ENCODE measurements around the gene DZIP1. TPM values are rescaled to one million over a fixed set of nuclear protein-coding genes. Genes with fewer than 3 reads are reported as not detected.

Gene DZIP1
- polyA plus RNA-seq, 1 experiment = 11.4 TPM

DNA sequence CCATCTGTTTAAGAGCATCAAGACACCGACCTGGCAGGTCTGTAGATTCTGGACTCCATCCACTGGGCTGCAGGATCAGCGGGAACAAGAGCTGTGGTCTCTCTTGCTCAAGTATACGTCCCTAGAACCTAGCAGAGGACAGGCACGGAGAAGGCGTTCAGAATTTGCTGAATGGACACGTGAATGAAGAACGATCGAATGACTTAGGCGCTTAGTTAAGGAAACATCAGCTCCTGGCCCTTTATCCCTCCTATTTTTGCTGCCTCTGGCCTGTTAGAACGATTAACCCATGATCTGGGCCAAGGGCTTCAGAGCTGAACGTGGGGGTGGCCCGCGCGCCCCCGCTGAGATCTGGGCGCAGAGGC, 953 bp downstream of the DZIP1 start:
- TF ChIP-seq, protein P1, sequence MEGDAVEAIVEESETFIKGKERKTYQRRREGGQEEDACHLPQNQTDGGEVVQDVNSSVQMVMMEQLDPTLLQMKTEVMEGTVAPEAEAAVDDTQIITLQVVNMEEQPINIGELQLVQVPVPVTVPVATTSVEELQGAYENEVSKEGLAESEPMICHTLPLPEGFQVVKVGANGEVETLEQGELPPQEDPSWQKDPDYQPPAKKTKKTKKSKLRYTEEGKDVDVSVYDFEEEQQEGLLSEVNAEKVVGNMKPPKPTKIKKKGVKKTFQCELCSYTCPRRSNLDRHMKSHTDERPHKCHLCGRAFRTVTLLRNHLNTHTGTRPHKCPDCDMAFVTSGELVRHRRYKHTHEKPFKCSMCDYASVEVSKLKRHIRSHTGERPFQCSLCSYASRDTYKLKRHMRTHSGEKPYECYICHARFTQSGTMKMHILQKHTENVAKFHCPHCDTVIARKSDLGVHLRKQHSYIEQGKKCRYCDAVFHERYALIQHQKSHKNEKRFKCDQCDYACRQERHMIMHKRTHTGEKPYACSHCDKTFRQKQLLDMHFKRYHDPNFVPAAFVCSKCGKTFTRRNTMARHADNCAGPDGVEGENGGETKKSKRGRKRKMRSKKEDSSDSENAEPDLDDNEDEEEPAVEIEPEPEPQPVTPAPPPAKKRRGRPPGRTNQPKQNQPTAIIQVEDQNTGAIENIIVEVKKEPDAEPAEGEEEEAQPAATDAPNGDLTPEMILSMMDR (IDR thresholded peaks at IDR 0.05; ENCODE audit: insufficient read depth, low read depth, low read length) = no peak
- no peak for DNase-seq (ENCODE audit: low read depth)
- POLR2A ChIA-PET = no interaction called here
- CTCF ChIA-PET = interaction anchor here (0.7 to 2.8 kb wide), 5 partner anchors 8 to 191 kb away, joined by 3 to 11 read pairs (median 3); partner anchors contain the start of gene DNAJC3
- no peaks in the 10 kb centered on the region; the same call in 1 of the 2 replicates for H3K36me3 ChIP-seq (ENCODE audit: control insufficient read depth, insufficient read depth, low read length)
- peak overlapping the region; percentile 64 for H3K4me3 ChIP-seq (ENCODE audit: low read depth, low read length)
- H3K27me3 ChIP-seq (ENCODE audit: control insufficient read depth, insufficient read depth, low read length) = no peaks in the 10 kb centered on the region

DNA sequence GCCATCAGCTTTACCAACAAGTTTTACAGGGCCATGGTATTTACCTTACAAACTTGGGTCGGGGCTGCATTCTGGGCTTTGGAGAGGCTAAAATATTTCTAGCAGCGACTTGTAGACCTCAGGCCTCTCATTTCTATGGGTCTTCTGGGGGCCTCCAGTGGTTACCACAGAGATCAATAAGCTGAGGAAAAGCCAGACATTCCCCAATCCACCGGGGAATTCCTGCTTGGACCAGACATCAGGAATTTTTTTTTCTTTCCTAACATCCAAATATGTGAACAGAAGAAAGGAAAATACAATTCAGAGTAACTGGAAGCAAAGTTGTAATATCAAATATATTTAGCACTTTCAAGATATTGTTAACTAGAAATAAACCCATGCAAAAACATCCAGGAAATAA, 1.5 kb downstream of the DZIP1 start:
- TF ChIP-seq, protein P1 (IDR thresholded peaks at IDR 0.05; ENCODE audit: insufficient read depth, low read depth, low read length) = no peak
- ChIA-PET POLR2A (no interaction called here), CTCF (interaction anchor here (0.6 to 2.8 kb wide), 4 partner anchors 8 to 941 kb away, joined by 3 to 11 read pairs (median 4); no protein-coding TSS in a partner anchor)

DNA sequence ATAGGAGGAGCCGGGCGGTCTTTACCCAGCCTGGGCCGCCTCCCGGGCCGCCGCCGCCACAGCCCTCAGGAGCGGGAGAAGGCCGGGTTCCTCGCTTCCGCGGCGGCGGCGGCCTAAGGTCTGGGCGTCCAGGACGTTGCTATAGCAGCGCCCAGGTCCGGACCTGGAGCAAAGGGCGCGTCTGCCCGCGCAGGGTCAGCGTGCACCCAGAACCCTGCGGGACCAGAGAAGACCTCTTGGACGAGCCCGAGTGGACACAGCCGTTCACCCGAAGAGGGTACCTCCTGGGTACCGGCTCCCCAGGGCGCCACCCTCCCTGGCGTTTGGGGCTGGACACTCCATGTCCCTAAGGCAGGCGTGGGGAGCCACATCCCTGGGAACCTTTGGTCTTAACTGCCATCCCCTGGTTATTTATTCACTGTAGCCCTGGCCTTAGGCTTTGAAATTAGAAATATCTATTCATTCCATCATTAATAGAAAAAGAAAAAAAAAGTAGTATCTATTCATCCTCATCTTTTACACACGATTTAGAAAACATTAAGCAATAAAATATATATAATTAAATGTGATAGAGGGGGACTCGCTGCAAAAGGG, 2.4 kb downstream of the DZIP1 start:
- peak overlapping the region; percentile 53 for H3K4me3 ChIP-seq (ENCODE audit: low read depth, low read length)
- DNase-seq (ENCODE audit: low read depth) = no peak
- ChIA-PET CTCF (interaction anchor here (0.6 to 1.3 kb wide), 3 partner anchors 18 to 248 kb away, joined by 3 to 4 read pairs (median 3); no protein-coding TSS in a partner anchor), POLR2A (no interaction called here)
- no peaks in the 10 kb centered on the region for H3K27me3 ChIP-seq (ENCODE audit: control insufficient read depth, insufficient read depth, low read length)
- no peaks in the 10 kb centered on the region; the same call in none of the 2 replicates for H3K36me3 ChIP-seq (ENCODE audit: control insufficient read depth, insufficient read depth, low read length)
- TF ChIP-seq, protein P1 (IDR thresholded peaks at IDR 0.05; ENCODE audit: insufficient read depth, low read depth, low read length) = 0 out of 2 replicates have a peak, but pooled peaks have one; percentile 8

More for the DNA sequence above, 1.5 kb downstream of the DZIP1 start:
- DNase-seq (ENCODE audit: low read depth) = no peak
- Histone ChIP-seq H3K4me3 (ENCODE audit: low read depth, low read length) (peak overlapping the region; percentile 64), H3K27me3 (ENCODE audit: control insufficient read depth, insufficient read depth, low read length) (no peaks in the 10 kb centered on the region), H3K36me3 (ENCODE audit: control insufficient read depth, insufficient read depth, low read length) (no peaks in the 10 kb centered on the region; the same call in 1 of the 2 replicates)

DNA sequence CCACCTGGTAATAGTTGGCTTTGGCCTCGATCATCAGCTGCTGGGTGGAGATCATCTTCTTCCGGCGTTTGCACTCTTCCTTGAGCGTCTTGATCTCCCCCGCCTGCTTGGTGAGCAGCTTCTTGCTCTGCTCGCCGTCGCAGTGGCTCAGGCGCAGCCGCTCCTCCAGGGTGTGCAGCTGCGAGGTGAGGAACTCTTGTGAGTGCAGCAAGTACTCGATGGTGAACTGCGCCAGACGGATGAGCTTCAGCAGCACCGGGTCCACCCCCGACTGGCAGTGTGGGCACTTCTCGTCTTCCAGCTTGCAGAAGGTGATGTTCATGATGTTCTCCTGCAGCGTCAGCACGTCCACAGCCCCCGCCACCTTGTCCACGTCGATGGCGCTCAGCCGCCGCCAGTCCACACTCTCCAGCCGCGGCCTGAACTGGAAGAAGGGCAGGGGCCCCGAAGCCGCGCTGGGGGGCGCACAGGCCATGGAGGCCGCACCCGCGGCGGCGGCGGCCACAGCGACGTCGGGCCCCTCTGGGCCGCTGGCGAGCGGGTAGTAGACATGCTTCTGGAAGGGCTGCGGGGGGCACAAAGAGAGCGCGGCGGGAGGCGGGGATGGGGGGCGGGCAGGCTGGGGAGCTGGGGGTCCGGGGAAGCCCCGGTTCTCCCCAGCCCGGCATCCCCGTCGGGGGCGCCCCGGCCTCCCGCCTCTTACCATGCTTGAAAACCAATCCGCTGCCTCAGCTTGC, 3.0 kb downstream of the DZIP1 start:
- H3K4me3 ChIP-seq (ENCODE audit: low read depth, low read length) = peak overlapping the region; percentile 53
- no peaks in the 10 kb centered on the region for H3K27me3 ChIP-seq (ENCODE audit: control insufficient read depth, insufficient read depth, low read length)
- H3K36me3 ChIP-seq (ENCODE audit: control insufficient read depth, insufficient read depth, low read length) = no peaks in the 10 kb centered on the region; the same call in none of the 2 replicates
- TF ChIP-seq, protein P1 (IDR thresholded peaks at IDR 0.05; ENCODE audit: insufficient read depth, low read depth, low read length) = no peak; the same call in 1 of the 2 replicates
- ChIA-PET POLR2A (no interaction called here), CTCF (interaction anchor here (0.6 to 1.3 kb wide), 3 partner anchors 18 to 247 kb away, joined by 3 to 4 read pairs (median 3); no protein-coding TSS in a partner anchor)
- no peak for DNase-seq (ENCODE audit: low read depth)

DNA sequence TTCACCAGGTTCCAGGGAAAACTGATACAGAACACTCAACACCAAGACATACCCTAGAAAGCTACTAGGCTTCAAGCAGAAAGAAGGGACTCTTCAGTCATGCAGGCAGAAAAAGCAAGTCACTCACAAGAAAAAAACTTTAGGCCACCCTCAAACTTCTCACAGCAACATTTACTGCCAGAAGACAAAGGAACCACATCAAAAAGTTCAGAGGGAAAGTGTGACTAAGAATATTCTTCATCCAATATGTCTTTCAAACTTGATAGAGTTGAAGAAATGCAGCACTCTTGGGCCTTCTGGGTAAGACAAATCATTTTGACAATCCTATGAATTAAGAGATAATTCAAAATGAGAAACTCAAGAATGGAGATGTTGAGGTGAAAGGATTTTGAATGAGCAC, 7.7 kb downstream of the DZIP1 start:
- POLR2A ChIA-PET = no interaction called here
- no peak overlapping the region for H3K4me3 ChIP-seq (ENCODE audit: low read depth, low read length)
- H3K36me3 ChIP-seq (ENCODE audit: control insufficient read depth, insufficient read depth, low read length) = peaks cover 6% of the 10 kb centered on the region
- no peak for DNase-seq (ENCODE audit: low read depth)
- H3K27me3 ChIP-seq (ENCODE audit: control insufficient read depth, insufficient read depth, low read length) = no peaks in the 10 kb centered on the region
- CTCF ChIA-PET = no interaction called here
- TF ChIP-seq, protein P1 (IDR thresholded peaks at IDR 0.05; ENCODE audit: insufficient read depth, low read depth, low read length) = no peak
